ENCODE results near the gene GFRA1.

GRCh38 chr10:116154651-116155050 is 118.4 kb downstream of the GFRA1 start:
- TF ChIP-seq EZH2 (IDR thresholded peaks at IDR 0.05; ENCODE audit: borderline replicate concordance, insufficient read depth, low read depth, low read length, poor library complexity, severe bottlenecking) (no peak), CTCF (IDR thresholded peaks at IDR 0.05) (no peak)

Data from B cell (primary cell).